Pulmonary artery endothelial cell (primary cell): ENCODE data around the gene CTXND1. TPM values are rescaled to one million over a fixed set of nuclear protein-coding genes. Genes with fewer than 3 reads are reported as not detected.

ENCODE experiments used
- DNase-seq: peaks from one replicate; pipeline ENCODE4 v3.0.0-alpha.2; 2011; ENCODE audit warnings: low read depth, low spot score
- total RNA-seq: library from RNA; depleted of rRNA; stranded (reverse); fragments of >200 nt; gene quantifications from 2 replicates; pipeline ENCODE4 v1.2.3, GENCODE V29; 2014

Gene CTXND1
- total RNA-seq, 1 donor from 2014 or later, result not detected

GRCh38 chr15:80183306-80183705 is 68.7 kb downstream of the CTXND1 start:
- no peak for DNase-seq

DNA sequence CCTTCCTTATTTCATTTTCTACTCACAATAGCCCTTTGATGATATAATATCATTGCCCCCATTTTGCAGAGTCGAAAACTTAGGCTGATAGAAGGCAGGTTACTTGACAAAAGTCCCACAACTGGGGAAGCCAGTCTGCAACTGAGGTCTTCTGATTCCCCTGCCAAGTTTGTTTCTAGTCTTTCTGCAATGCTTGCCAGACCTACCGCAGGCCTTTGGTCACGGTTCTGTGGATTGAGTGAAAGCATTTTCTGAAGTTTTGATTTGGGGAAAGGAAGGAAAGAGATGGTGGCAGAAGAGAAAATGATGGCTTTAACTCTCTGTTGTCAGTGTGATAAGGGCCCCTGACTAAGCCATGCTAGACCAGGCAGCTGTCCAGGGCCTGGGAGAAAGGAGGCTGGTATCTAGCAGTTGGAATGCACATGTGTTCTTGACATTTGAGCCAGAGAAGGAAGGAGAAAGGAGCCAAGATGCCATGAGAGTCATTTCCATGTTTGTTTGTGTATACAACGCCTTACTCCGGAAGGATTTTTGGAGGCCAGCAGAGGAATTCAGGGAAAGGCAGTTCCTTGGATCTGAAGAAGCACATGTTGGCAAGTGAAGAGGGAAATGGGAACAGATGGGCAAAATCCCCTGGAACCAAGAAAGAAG is 69.3 kb downstream of the CTXND1 start:
- DNase-seq, result peak; percentile 54

- DNase-seq, result no peak
Measured at GRCh38 chr15:80180986-80181385, 71.0 kb downstream of the CTXND1 start.

GRCh38 chr15:80180468-80180867 is 71.5 kb downstream of the CTXND1 start:
- DNase-seq, result no peak

DNA sequence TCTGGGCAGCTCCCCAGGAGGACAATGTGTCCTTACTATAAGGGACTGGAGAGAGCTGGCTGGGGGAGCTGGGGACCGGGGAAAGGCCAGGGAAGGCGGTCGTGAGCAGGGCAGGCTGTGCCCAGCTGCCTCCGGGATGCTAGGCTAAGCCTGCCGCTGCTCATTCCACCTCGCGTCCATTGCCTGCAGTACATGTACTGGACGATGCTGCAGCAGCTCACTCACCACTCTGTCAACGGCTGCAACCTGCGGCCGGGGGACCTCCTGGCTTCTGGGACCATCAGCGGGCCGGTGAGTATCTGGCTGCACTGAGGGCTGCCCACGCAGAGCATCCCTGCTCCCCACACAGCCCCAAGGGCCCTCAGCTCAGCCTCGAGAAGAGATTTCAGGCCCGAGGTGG is 72.1 kb downstream of the CTXND1 start:
- no peak for DNase-seq

- DNase-seq, result peak; percentile 64
Measured at GRCh38 chr15:80179025-80179759, 72.8 kb downstream of the CTXND1 start.

DNA sequence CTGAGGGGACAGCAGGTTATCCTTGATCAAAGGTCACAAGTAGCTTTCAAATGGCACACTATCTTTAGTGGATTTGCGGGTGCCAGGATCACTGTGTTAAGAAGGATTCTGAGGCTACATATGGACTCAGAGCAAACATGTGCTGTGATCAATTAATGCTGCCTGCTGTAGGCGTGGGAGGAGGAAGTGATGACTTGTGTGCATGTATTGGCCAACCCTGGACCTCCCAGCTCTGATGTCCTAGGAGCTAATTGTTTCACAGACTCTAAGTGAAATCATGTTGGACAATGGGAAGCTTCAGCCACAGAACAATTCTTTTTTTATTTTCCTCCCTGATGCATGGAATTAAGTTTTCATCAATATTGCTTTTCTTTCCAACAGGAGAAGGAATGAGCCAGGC is 74.9 kb downstream of the CTXND1 start:
- no peak for DNase-seq

GRCh38 chr15:80176443-80176842 is 75.6 kb downstream of the CTXND1 start:
- no peak for DNase-seq

DNA sequence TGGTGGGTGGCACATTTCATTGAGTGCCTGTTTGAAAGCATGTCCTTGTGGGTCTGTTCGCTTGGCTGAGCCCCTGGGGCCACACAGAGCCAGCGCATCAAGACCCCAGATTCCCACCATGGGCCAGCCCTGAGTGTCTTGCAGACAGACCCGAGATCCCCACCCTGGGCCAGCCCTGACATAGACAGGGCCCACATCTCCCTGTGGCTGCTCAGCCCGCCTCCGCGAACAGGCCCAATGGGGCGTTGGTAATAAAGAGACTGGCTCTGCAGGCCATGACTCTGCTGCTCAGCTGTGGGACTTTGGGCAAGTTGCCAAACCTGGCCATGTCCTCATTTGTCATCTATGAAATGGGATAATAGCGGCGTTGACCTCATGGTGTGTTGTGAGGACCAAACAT is 76.6 kb downstream of the CTXND1 start:
- DNase-seq, result no peak

DNA sequence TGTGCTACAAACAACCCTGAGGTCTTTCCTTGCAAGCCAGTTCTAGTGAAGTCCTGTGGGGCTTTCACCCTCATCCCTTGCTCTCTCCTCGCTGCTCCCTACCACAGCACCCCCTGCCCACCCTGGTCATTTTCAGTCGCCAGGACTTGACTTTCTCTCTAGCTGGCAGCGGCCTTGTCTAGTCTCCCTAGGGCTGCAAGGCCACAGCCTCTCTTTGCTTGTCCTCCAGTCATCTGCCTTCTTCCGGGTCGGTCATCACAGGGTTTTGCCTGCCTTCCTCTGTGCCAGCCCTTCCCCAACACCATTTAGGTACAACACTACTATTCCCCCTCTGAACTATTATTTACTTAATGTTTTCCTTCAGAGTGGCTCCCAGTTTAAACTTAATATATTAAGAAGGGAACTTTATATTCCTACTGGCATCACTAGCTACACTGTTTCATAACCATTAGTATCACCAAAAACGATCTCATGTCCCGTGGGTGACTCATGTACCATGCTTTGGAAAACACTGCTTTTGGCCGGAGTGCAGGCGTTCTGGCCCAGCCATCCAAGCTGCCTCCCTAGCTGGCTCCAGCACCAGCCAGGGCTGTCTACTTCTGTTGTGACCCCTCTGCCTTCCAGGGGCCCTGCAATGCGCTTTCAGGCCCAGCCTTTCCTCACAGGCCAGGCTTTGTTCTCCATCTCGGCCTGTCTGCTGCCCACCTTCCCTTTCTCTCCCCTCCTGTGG is 77.8 kb downstream of the CTXND1 start:
- DNase-seq, result no peak

DNA sequence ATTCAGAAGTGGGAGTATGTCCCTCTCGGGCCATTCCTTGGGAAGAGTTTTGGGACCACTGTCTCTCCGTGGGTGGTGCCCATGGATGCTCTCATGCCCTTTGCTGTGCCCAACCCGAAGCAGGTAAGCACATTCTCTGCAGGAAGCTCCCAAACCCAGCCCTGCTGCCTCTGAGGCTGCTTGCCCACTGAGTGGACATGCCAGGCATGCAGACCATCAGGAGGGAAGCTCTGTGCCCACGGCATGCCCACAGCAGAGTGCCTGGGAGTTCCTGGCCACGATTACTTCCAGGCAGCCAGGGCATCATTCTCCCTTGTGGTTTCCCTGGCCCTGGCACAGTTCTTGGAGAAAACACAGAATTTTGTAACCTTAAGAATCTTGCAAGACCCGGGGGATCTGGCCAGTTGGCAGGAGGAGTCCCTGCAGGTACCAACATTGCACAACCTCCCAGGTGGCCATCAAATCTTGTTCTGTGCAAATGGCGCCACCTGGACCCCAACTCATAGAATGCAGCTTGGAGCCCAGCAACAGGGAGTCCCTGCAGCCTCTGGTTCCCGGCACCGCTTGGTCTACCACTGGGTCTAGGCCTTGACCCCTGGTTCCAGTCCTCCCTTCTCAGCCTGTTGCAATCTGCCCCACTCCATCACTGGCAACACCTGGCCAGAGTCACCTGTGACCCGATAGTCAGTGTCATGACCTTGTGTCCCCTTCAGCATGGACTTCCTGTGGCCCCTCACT is 78.8 kb downstream of the CTXND1 start:
- no peak for DNase-seq

DNA sequence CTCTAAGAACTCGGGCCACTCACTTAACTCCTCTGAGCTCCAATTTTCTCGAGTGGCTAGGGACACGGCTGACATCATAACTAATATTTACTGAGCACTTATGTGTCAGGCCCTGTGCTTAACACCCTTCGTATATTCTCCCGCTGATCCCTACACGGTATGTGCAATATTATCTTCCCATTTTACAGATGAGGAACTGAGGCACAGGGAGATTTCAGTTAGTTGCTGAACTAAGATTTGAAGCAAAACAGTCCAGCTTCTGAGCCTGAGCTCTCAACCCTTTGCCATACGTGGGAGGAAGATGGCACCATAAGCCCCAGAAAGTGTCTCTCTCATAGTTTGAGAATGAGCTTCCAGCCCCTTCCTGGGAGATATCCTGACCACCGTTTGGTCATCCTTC is 79.6 kb downstream of the CTXND1 start:
- no peak for DNase-seq

DNA sequence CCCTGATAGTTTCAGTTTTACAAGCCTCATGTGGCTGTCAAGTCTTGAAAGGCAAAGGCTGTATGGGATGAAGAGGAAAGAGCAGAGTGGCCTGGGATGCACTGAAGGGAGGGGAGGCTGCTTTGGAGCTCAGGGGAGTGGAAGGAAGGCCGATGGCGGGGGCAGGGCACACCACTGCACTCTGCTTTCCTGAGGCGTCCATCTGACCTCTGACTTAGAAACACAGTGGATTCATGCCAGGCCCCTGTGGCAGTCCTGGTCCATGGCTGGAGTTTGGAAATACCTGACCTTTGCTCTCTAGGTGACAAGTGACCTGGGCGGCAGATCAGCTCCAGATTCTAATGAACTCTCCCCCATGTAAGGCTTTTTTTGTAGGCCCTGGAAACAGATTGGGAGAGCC is 80.2 kb downstream of the CTXND1 start:
- no peak for DNase-seq

DNA sequence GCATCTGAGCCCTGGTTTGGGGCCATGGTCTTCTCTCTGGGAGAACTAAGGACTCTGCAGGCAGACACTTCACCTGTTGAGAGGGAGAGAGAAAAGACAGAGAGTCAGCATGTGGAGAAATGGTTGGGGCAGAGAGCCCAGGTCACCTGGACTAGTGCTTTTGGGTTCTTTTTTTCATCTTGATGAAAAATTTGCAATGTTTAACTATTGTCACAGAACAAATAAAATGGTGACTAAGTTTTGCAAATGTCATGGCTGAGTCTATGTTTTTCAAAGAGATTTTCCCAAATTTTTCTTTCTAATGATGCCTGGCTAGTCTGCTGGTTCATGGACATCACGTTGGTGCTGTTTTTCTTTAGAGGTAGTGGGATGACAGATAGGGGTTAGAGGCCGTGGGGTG is 81.4 kb downstream of the CTXND1 start:
- DNase-seq, result no peak

- no peak for DNase-seq
Measured at GRCh38 chr15:80169768-80170357, 82.2 kb downstream of the CTXND1 start.

DNA sequence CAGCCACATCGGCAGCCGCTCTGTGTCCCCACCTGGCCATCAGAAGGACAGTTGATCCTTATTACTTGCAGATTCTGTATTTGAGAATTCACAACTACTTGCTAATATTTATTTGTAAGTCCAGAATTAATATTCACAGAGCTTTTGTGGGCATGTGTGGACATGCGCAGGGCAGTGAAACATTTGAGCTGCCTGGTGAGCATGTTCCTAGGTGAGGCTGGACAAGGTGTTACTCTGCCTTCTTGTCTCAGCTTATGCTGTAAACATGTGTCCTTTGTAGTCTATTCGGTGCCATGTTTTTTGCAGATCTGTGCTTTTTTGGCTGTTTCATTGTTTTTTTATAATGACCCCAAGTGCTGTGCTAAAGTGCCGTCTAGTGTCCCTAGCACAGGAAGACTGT is 83.6 kb downstream of the CTXND1 start:
- no peak for DNase-seq

DNA sequence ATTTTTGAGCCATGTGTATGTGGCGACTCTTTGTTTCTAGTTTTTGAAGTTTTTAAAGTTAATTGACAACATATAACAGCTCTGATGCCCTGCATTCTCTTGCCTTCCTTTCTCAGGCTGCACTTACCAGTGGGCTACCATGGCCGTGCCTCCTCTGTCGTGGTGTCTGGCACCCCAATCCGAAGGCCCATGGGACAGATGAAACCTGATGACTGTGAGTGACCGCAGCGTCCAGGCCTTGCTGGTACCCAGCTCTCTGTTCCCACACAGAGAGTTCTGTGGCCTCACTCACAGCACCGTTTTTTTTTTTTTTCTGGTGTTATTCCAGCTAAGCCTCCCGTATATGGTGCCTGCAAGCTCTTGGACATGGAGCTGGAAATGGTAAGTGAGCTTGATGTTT is 84.1 kb downstream of the CTXND1 start:
- no peak for DNase-seq

DNA sequence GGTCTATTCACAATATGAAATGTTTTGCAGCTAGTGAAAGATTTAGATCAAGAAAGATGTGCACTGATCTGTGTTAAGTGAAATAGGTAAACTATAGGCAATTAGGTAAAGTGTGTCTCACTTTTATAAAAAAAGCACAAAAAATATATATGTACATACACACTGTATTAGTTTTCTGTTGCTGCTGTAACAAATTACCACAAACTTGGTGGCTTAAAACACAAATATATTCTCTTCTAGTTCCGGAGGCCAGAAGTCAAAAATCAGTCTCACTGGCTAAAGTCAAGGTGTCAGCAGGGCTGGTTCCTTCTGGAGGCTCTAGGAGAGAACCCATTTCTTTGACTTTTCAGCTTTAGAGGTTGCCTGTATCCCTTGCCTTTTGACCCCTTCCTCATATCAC is 88.1 kb downstream of the CTXND1 start:
- DNase-seq, result no peak

GRCh38 chr15:80163217-80163616 is 88.8 kb downstream of the CTXND1 start:
- DNase-seq, result no peak

GRCh38 chr15:80162059-80162554 is 89.9 kb downstream of the CTXND1 start:
- DNase-seq, result no peak

DNA sequence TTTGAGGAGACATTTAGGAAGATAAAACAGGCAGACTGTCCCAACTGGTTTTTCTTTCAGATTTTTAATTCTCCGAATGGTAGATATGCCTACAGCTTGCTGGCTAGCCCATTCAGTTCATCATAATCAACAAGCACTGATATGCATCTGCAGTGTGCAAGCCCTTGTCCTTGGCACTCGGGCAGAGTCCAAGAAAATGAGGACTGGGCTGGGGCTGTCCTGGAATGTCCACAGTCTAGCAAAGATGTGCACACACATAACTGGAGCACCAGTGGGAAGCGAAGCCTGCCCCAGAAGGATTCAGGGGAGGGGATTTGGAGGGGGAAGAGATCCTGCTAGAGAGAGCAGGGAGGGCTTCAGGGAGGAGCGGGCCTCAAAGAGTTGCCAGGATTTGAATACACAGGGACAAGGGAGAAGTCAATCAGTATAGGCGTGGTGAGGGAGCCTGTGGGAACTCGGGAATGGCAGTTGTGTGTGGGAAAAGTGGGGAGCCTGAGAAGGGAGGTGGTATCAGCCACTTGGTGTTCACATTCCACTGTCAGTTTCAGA is 90.5 kb downstream of the CTXND1 start:
- DNase-seq, result no peak
